B cell (primary cell): ENCODE data around the gene PTPRN2.

Experiments
- CTCF ChIP-seq: fragments of 200-600 bp; IDR thresholded peaks from one replicate; pipeline ENCODE4 v1.8.0; 2022; ENCODE audit warnings: antibody characterized with exemption, mild to moderate bottlenecking
- EZH2 ChIP-seq: IDR thresholded peaks from 2 replicates; pipeline ENCODE4 v1.6.1; 2012; ENCODE audit warnings: borderline replicate concordance, low read depth, mild to moderate bottlenecking, moderate library complexity, low read length; ENCODE audit not compliant: insufficient read depth, poor library complexity, severe bottlenecking

- TF ChIP-seq CTCF, result no peak
- TF ChIP-seq EZH2, result no peak
Observed at GRCh38 chr7:157596471-157596870, 991.2 kb downstream of the PTPRN2 start.
